ENCODE measurements around the gene STYXL1.
"Not testable (repeated sequence)": the region's sequence is repeated elsewhere in the genome, so short reads cannot be mapped to it uniquely, and the experiment has no call there.

Gene STYXL1

GRCh38 chr7:76047811-76048667 is at the start of gene STYXL1, which contains the start of gene MDH2:
Gene STYXL1 (minus strand): TSS chr7:76048000. CDS start chr7:76030523, 17,477 bp downstream.
Gene MDH2 (plus strand): TSS chr7:76048106. CDS start chr7:76048161, 55 bp downstream.
- peak; percentile 93 for DNase-seq

- no peak for DNase-seq
These were observed 48.1 kb upstream of the STYXL1 start for GRCh38 chr7:76095908-76096307.

- not testable (repeated sequence) for DNase-seq
These were observed 46.5 kb upstream of the STYXL1 start for GRCh38 chr7:76094326-76094725.

GRCh38 chr7:76093531-76093930 is 45.7 kb upstream of the STYXL1 start:
- not testable (repeated sequence) for DNase-seq

- DNase-seq, result no peak
These were observed 43.7 kb upstream of the STYXL1 start for GRCh38 chr7:76091506-76091905.

GRCh38 chr7:76089865-76090475 is 42.2 kb upstream of the STYXL1 start:
- DNase-seq, result no peak

GRCh38 chr7:76087362-76087791 is 39.6 kb upstream of the STYXL1 start:
- DNase-seq, result peak; percentile 94

- peak; percentile 17 for DNase-seq
These were observed 38.3 kb upstream of the STYXL1 start for GRCh38 chr7:76086070-76086469.

- DNase-seq, result not testable (repeated sequence)
These were observed 36.3 kb upstream of the STYXL1 start for GRCh38 chr7:76084115-76084514.

- no peak for DNase-seq
These were observed 32.4 kb upstream of the STYXL1 start for GRCh38 chr7:76080204-76080603.

GRCh38 chr7:76077435-76077834 is 29.6 kb upstream of the STYXL1 start:
- DNase-seq, result no peak

- DNase-seq, result no peak
These were observed 29.2 kb upstream of the STYXL1 start for GRCh38 chr7:76076995-76077394.

GRCh38 chr7:76074972-76075370 is 27.2 kb upstream of the STYXL1 start:
- DNase-seq, result no peak

- no peak for DNase-seq
These were observed 26.6 kb upstream of the STYXL1 start for GRCh38 chr7:76074306-76074971.

- no peak for DNase-seq
These were observed 25.7 kb upstream of the STYXL1 start for GRCh38 chr7:76073335-76073990.

GRCh38 chr7:76072243-76073148 is 24.7 kb upstream of the STYXL1 start:
- no peak for DNase-seq

GRCh38 chr7:76071316-76072242 is 23.8 kb upstream of the STYXL1 start:
- DNase-seq, result no peak

- DNase-seq, result peak; percentile 85
These were observed 21.4 kb upstream of the STYXL1 start for GRCh38 chr7:76069238-76069638.

GRCh38 chr7:76066716-76067503 is 19.1 kb upstream of the STYXL1 start:
- DNase-seq, result no peak
